Measurements from ENCODE around the gene HSPB2. TPM values are rescaled to one million over a fixed set of nuclear protein-coding genes. Genes with fewer than 3 reads are reported as not detected.
A peak's percentile ranks its signal among the peaks of the same experiment; 100 is the strongest.

The HSPB2 gene
- total and polyA plus RNA-seq, 2 of the 8 experiments (the other 6 are each of a cell fraction or from before 2014, with no cell fraction given) = 0.32 to 0.86 TPM

GRCh38 chr11:111926505-111927391 is 14.2 kb downstream of the HSPB2 start (continued):
- TF ChIP-seq, protein P1, sequence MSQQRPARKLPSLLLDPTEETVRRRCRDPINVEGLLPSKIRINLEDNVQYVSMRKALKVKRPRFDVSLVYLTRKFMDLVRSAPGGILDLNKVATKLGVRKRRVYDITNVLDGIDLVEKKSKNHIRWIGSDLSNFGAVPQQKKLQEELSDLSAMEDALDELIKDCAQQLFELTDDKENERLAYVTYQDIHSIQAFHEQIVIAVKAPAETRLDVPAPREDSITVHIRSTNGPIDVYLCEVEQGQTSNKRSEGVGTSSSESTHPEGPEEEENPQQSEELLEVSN (IDR thresholded peaks at IDR 0.05) = peak; percentile 32; the same call in 1 of the 2 replicates
- TF ChIP-seq GTF2F1 (IDR thresholded peaks at IDR 0.05; ENCODE audit: borderline replicate concordance, low read depth, low read length) (no peak), CHD2 (IDR thresholded peaks at IDR 0.05; ENCODE audit: low read length) (0 out of 2 replicates have a peak, but pooled peaks have one; percentile 18), SIN3A (conservative IDR thresholded peaks at IDR 0.05 in 1 of 2, IDR thresholded peaks at IDR 0.05 in 1 of 2; ENCODE audit: low read depth in 1 of 2, low read length in 2 of 2) (peak in 1 of 2 experiments; percentile 22; a peak in 1 of 4 replicates), TBP (IDR thresholded peaks at IDR 0.05; ENCODE audit: low read depth, low read length) (peak; percentile 75), KDM4A (IDR thresholded peaks at IDR 0.05; ENCODE audit: low read depth, low read length, severe bottlenecking) (no peak), FOSL1 (IDR thresholded peaks at IDR 0.05; ENCODE audit: insufficient read depth, low read depth, low read length) (no peak)
- TF ChIP-seq, protein P2, sequence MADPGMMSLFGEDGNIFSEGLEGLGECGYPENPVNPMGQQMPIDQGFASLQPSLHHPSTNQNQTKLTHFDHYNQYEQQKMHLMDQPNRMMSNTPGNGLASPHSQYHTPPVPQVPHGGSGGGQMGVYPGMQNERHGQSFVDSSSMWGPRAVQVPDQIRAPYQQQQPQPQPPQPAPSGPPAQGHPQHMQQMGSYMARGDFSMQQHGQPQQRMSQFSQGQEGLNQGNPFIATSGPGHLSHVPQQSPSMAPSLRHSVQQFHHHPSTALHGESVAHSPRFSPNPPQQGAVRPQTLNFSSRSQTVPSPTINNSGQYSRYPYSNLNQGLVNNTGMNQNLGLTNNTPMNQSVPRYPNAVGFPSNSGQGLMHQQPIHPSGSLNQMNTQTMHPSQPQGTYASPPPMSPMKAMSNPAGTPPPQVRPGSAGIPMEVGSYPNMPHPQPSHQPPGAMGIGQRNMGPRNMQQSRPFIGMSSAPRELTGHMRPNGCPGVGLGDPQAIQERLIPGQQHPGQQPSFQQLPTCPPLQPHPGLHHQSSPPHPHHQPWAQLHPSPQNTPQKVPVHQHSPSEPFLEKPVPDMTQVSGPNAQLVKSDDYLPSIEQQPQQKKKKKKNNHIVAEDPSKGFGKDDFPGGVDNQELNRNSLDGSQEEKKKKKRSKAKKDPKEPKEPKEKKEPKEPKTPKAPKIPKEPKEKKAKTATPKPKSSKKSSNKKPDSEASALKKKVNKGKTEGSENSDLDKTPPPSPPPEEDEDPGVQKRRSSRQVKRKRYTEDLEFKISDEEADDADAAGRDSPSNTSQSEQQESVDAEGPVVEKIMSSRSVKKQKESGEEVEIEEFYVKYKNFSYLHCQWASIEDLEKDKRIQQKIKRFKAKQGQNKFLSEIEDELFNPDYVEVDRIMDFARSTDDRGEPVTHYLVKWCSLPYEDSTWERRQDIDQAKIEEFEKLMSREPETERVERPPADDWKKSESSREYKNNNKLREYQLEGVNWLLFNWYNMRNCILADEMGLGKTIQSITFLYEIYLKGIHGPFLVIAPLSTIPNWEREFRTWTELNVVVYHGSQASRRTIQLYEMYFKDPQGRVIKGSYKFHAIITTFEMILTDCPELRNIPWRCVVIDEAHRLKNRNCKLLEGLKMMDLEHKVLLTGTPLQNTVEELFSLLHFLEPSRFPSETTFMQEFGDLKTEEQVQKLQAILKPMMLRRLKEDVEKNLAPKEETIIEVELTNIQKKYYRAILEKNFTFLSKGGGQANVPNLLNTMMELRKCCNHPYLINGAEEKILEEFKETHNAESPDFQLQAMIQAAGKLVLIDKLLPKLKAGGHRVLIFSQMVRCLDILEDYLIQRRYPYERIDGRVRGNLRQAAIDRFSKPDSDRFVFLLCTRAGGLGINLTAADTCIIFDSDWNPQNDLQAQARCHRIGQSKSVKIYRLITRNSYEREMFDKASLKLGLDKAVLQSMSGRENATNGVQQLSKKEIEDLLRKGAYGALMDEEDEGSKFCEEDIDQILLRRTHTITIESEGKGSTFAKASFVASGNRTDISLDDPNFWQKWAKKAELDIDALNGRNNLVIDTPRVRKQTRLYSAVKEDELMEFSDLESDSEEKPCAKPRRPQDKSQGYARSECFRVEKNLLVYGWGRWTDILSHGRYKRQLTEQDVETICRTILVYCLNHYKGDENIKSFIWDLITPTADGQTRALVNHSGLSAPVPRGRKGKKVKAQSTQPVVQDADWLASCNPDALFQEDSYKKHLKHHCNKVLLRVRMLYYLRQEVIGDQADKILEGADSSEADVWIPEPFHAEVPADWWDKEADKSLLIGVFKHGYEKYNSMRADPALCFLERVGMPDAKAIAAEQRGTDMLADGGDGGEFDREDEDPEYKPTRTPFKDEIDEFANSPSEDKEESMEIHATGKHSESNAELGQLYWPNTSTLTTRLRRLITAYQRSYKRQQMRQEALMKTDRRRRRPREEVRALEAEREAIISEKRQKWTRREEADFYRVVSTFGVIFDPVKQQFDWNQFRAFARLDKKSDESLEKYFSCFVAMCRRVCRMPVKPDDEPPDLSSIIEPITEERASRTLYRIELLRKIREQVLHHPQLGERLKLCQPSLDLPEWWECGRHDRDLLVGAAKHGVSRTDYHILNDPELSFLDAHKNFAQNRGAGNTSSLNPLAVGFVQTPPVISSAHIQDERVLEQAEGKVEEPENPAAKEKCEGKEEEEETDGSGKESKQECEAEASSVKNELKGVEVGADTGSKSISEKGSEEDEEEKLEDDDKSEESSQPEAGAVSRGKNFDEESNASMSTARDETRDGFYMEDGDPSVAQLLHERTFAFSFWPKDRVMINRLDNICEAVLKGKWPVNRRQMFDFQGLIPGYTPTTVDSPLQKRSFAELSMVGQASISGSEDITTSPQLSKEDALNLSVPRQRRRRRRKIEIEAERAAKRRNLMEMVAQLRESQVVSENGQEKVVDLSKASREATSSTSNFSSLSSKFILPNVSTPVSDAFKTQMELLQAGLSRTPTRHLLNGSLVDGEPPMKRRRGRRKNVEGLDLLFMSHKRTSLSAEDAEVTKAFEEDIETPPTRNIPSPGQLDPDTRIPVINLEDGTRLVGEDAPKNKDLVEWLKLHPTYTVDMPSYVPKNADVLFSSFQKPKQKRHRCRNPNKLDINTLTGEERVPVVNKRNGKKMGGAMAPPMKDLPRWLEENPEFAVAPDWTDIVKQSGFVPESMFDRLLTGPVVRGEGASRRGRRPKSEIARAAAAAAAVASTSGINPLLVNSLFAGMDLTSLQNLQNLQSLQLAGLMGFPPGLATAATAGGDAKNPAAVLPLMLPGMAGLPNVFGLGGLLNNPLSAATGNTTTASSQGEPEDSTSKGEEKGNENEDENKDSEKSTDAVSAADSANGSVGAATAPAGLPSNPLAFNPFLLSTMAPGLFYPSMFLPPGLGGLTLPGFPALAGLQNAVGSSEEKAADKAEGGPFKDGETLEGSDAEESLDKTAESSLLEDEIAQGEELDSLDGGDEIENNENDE (IDR thresholded peaks at IDR 0.05; ENCODE audit: insufficient replicate concordance, low read length) = no peak
